Thyroid gland (tissue), 4 donors: ENCODE results near the gene SREBF1.

Experiments used
- CTCF ChIP-seq, 6 experiments: fragments of 200-600 bp in 3 of 6; fragments of 450-650 bp in 3 of 6; sonication (generic) in 3 of 6; IDR thresholded peaks; one replicate each; pipeline ENCODE4 v1.5.1; 2016 to 2019; ENCODE audit warnings: antibody characterized with exemption in 6 of 6, mild to moderate bottlenecking in 2 of 6, inconsistent platforms in 1 of 6, moderate library complexity in 1 of 6
- POLR2A ChIP-seq, 2 donors: fragments of 450-650 bp; IDR thresholded peaks; one replicate each; pipeline ENCODE4 v1.6.1; 2017; ENCODE audit warnings: antibody characterized with exemption in 2 of 2, mild to moderate bottlenecking in 2 of 2, moderate library complexity in 1 of 2

GRCh38 chr17:17789410-17789809 is 47.4 kb downstream of the SREBF1 start:
- TF ChIP-seq CTCF (IDR thresholded peaks at IDR 0.05) (no peak), POLR2A (IDR thresholded peaks at IDR 0.05) (no peak)
